Stomach (tissue), 4 donors: ENCODE measurements around the gene PHLDB1.
A peak's percentile ranks its signal among the peaks of the same experiment; 100 is the strongest.

Source experiments
- EP300 ChIP-seq: sonication (generic); formaldehyde crosslinking; IDR thresholded peaks from one replicate; pipeline ENCODE4 v1.6.1; 2017; ENCODE audit warnings: antibody characterized with exemption
- POLR2A ChIP-seq, 4 donors: fragments of 450-650 bp; IDR thresholded peaks; one replicate each; pipeline ENCODE4 v1.6.1; 2016; ENCODE audit warnings: antibody characterized with exemption in 4 of 4, control low read depth in 2 of 4, mild to moderate bottlenecking in 1 of 4, moderate library complexity in 1 of 4
- POLR2AphosphoS5 ChIP-seq, 3 donors: sonication (generic); formaldehyde crosslinking; IDR thresholded peaks; one replicate each; pipeline ENCODE4 v1.6.1; 2016; ENCODE audit warnings: antibody characterized with exemption in 3 of 3
- TF ChIP-seq, protein P1 (sequence below), 7 experiments: fragments of 450-650 bp in 4 of 7; fragments of 200-600 bp in 3 of 7; sonication (generic) in 3 of 7; IDR thresholded peaks; one replicate each; pipeline ENCODE4 v1.5.1; 2016 to 2019; ENCODE audit warnings: antibody characterized with exemption in 7 of 7, control low read depth in 2 of 7, mild to moderate bottlenecking in 1 of 7

DNA sequence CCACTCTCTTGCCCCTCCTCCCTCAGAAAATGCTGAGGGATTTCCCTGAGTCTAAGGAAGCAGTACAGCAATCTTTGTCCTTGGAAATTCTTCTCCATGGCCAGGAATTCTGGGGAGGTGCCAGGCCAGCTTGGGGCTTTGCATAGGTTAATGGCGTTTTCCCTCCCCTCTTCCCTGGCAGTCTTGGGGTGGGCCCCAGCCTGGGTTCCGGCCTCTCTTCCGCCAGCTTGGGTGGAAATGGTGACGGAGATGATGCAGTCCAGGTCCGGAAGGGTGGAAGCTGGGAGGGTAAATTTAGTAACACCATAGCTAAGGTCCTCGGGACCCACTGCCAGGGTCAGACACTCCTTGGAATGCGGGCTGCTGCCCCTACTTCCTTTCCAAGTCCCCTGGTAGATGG, 5.0 kb downstream of the PHLDB1 start:
- TF ChIP-seq, protein P1, sequence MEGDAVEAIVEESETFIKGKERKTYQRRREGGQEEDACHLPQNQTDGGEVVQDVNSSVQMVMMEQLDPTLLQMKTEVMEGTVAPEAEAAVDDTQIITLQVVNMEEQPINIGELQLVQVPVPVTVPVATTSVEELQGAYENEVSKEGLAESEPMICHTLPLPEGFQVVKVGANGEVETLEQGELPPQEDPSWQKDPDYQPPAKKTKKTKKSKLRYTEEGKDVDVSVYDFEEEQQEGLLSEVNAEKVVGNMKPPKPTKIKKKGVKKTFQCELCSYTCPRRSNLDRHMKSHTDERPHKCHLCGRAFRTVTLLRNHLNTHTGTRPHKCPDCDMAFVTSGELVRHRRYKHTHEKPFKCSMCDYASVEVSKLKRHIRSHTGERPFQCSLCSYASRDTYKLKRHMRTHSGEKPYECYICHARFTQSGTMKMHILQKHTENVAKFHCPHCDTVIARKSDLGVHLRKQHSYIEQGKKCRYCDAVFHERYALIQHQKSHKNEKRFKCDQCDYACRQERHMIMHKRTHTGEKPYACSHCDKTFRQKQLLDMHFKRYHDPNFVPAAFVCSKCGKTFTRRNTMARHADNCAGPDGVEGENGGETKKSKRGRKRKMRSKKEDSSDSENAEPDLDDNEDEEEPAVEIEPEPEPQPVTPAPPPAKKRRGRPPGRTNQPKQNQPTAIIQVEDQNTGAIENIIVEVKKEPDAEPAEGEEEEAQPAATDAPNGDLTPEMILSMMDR (IDR thresholded peaks at IDR 0.05), result no peak
- TF ChIP-seq POLR2AphosphoS5 (IDR thresholded peaks at IDR 0.05) (peak in 1 of 3 donors; percentile 17), EP300 (no peak), POLR2A (IDR thresholded peaks at IDR 0.05) (no peak)
